ENCODE data around the gene PLIN4.

DNA sequence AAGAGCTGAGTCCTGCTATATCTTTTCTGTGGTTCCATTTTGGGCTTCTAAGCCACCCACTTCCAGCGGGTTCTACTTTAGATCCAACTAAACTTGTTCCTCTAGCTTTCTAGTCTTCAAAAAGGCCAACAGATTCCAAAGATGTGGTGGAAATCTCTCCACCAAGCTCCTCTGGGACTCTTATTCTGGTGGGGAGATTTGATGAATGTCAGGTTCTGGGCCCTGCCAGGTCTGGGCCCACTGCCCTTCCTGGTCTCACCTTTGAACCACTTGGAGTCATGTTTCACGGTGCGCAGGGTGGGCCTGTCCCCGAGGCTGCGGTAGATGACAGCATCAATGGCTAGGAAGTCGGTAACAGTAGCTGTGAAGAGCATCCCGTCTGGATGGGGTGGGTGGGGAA is 36.4 kb upstream of the PLIN4 start:
- TF ChIP-seq, protein P1, sequence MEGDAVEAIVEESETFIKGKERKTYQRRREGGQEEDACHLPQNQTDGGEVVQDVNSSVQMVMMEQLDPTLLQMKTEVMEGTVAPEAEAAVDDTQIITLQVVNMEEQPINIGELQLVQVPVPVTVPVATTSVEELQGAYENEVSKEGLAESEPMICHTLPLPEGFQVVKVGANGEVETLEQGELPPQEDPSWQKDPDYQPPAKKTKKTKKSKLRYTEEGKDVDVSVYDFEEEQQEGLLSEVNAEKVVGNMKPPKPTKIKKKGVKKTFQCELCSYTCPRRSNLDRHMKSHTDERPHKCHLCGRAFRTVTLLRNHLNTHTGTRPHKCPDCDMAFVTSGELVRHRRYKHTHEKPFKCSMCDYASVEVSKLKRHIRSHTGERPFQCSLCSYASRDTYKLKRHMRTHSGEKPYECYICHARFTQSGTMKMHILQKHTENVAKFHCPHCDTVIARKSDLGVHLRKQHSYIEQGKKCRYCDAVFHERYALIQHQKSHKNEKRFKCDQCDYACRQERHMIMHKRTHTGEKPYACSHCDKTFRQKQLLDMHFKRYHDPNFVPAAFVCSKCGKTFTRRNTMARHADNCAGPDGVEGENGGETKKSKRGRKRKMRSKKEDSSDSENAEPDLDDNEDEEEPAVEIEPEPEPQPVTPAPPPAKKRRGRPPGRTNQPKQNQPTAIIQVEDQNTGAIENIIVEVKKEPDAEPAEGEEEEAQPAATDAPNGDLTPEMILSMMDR (conservative IDR thresholded peaks at IDR 0.05; ENCODE audit: low read length), result no peak
- TF ChIP-seq EZH2phosphoT487 (IDR thresholded peaks at IDR 0.05; ENCODE audit: borderline replicate concordance, low read depth, low read length), result no peak
